ENCODE data around the gene EHF. TPM values are rescaled to one million over a fixed set of nuclear protein-coding genes. Genes with fewer than 3 reads are reported as not detected.

EHF gene
- total and polyA plus RNA-seq, 9 of the 15 experiments (the other 6 are each of a cell fraction or from before 2014, with no cell fraction given), result 0.04 to 0.54 (median 0.37) TPM

GRCh38 chr11:34600339-34601084 is 20.4 kb upstream of the EHF start (continued):
- TF ChIP-seq, protein P1, sequence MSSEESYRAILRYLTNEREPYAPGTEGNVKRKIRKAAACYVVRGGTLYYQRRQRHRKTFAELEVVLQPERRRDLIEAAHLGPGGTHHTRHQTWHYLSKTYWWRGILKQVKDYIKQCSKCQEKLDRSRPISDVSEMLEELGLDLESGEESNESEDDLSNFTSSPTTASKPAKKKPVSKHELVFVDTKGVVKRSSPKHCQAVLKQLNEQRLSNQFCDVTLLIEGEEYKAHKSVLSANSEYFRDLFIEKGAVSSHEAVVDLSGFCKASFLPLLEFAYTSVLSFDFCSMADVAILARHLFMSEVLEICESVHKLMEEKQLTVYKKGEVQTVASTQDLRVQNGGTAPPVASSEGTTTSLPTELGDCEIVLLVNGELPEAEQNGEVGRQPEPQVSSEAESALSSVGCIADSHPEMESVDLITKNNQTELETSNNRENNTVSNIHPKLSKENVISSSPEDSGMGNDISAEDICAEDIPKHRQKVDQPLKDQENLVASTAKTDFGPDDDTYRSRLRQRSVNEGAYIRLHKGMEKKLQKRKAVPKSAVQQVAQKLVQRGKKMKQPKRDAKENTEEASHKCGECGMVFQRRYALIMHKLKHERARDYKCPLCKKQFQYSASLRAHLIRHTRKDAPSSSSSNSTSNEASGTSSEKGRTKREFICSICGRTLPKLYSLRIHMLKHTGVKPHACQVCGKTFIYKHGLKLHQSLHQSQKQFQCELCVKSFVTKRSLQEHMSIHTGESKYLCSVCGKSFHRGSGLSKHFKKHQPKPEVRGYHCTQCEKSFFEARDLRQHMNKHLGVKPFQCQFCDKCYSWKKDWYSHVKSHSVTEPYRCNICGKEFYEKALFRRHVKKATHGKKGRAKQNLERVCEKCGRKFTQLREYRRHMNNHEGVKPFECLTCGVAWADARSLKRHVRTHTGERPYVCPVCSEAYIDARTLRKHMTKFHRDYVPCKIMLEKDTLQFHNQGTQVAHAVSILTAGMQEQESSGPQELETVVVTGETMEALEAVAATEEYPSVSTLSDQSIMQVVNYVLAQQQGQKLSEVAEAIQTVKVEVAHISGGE (CRISPR knock-in tag; IDR thresholded peaks at IDR 0.05), result no peak
- TF ChIP-seq POU5F1 (IDR thresholded peaks at IDR 0.05; ENCODE audit: borderline replicate concordance, low read depth, low read length, partially characterized antibody) (no peak), ZNF785 (CRISPR knock-in tag; IDR thresholded peaks at IDR 0.05) (no peak), RBM22 (IDR thresholded peaks at IDR 0.05; ENCODE audit: low read depth, low read length, poor library complexity, severe bottlenecking) (no peak), PKNOX1 (IDR thresholded peaks at IDR 0.05) (peak; percentile 19; the same call in 1 of the 2 replicates), DACH1 (IDR thresholded peaks at IDR 0.05; ENCODE audit: partially characterized antibody) (no peak), CREB1 (IDR thresholded peaks at IDR 0.05) (peak; percentile 13; the same call in 1 of the 2 replicates), CREB1 (CRISPR knock-in tag; IDR thresholded peaks at IDR 0.05) (no peak), NELFE (IDR thresholded peaks at IDR 0.05; ENCODE audit: insufficient read depth, insufficient read length) (no peak), NFIX (CRISPR knock-in tag; IDR thresholded peaks at IDR 0.05; ENCODE audit: low read depth) (no peak), SAFB2 (IDR thresholded peaks at IDR 0.05; ENCODE audit: borderline replicate concordance, low read depth, low read length, severe bottlenecking) (no peak), NFE2 (IDR thresholded peaks at IDR 0.05; ENCODE audit: low read depth) (no peak), HNRNPH1 (optimal IDR thresholded peaks at IDR 0.05; ENCODE audit: low read depth, low read length) (no peak), RHOXF2B (CRISPR knock-in tag; conservative IDR thresholded peaks at IDR 0.05) (no peak), THRAP3 (IDR thresholded peaks at IDR 0.05; ENCODE audit: borderline replicate concordance) (no peak)
- TF ChIP-seq, protein P2, sequence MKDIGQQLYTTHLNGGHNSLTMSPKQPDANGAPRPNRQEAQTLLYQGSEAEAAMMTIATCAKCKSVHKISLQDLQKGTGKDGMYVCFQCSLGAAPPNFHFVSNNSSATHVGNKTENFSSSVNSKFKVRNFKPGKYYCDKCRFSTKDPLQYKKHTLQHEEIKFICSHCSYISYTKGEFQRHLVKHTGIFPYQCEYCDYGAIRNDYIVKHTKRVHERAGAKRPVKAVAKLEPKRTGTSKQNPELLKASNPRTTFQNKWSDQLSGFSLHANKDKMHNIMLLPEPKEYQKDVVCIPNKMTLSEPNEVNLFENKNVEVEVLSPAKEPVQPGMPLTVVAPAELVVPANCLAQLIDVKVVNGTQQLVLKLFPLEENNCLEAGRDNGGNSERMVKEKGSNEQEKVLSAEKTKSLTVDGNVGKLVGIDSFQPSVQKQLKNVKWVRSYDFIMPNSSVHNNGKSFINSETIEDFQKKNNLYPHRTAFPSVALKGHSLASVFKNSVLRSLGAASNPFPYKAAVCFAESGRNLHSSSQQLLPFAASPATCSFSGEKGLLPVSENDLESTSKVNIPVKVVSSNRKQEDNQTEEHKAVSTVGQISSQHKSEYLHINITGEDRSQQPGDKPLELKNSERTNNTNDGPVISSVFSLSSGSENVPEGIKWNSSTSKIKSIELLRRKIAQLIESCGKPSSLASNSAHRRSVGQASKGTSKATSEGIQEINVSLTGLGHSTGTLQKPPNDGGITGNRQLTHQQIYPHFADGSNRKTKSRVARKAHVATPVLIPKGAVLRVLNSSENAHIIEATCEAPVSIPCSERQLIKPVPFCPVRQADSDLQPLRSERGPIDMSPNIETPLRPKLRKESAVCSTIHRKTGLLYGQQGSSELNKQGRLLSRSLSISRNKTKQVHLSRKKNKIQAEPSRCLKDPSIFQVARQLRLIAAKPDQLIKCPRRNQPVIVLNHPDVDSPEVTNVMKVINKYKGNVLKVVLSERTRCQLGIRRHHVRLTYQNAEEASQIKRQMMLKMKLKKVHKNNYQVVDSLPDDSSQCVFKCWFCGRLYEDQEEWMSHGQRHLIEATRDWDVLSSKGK (CRISPR knock-in tag; IDR thresholded peaks at IDR 0.05), result no peak
- TF ChIP-seq, protein P3, sequence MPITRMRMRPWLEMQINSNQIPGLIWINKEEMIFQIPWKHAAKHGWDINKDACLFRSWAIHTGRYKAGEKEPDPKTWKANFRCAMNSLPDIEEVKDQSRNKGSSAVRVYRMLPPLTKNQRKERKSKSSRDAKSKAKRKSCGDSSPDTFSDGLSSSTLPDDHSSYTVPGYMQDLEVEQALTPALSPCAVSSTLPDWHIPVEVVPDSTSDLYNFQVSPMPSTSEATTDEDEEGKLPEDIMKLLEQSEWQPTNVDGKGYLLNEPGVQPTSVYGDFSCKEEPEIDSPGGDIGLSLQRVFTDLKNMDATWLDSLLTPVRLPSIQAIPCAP (CRISPR knock-in tag; IDR thresholded peaks at IDR 0.05; ENCODE audit: borderline replicate concordance), result no peak
- TF ChIP-seq, protein P4, sequence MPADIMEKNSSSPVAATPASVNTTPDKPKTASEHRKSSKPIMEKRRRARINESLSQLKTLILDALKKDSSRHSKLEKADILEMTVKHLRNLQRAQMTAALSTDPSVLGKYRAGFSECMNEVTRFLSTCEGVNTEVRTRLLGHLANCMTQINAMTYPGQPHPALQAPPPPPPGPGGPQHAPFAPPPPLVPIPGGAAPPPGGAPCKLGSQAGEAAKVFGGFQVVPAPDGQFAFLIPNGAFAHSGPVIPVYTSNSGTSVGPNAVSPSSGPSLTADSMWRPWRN (IDR thresholded peaks at IDR 0.05; ENCODE audit: low read depth), result no peak

All from K562 (cell line).